NCI-H2227 (cell line): ENCODE data around the gene KIAA1217.

Experiments
- DNase-seq: peaks from one replicate; lab custom pipeline; 2025; ENCODE audit not compliant: unreplicated experiment; lab: John Stamatoyannopoulos, UW

KIAA1217 gene

GRCh38 chr10:24541239-24541753 is 332.4 kb downstream of the KIAA1217 start:
- no peak for DNase-seq

- DNase-seq: no peak
Observed at GRCh38 chr10:24542314-24543270, 333.7 kb downstream of the KIAA1217 start.

GRCh38 chr10:24544776-24545175 is 335.8 kb downstream of the KIAA1217 start:
- no peak for DNase-seq

GRCh38 chr10:24545585-24545984 is 336.6 kb downstream of the KIAA1217 start:
- DNase-seq: no peak

GRCh38 chr10:24550680-24551079 is 341.7 kb downstream of the KIAA1217 start:
- no peak for DNase-seq

GRCh38 chr10:24551161-24551560 is 342.2 kb downstream of the KIAA1217 start:
- DNase-seq: no peak

- no peak for DNase-seq
Observed at GRCh38 chr10:24552346-24553016, 343.5 kb downstream of the KIAA1217 start.

GRCh38 chr10:24553051-24553612 is 344.2 kb downstream of the KIAA1217 start:
- DNase-seq: no peak

- no peak for DNase-seq
Observed at GRCh38 chr10:24554036-24554435, 345.1 kb downstream of the KIAA1217 start.

- no peak for DNase-seq
Observed at GRCh38 chr10:24556126-24556749, 347.3 kb downstream of the KIAA1217 start.

GRCh38 chr10:24556750-24557742 is 348.1 kb downstream of the KIAA1217 start:
- peak; percentile 15 for DNase-seq

- DNase-seq: no peak
Observed at GRCh38 chr10:24561453-24561852, 352.5 kb downstream of the KIAA1217 start.

GRCh38 chr10:24568042-24568441 is 359.1 kb downstream of the KIAA1217 start:
- no peak for DNase-seq

- DNase-seq: no peak
Observed at GRCh38 chr10:24569330-24569796, 360.4 kb downstream of the KIAA1217 start.

GRCh38 chr10:24569828-24570657 is 361.1 kb downstream of the KIAA1217 start:
- DNase-seq: no peak

GRCh38 chr10:24570658-24571426 is 361.9 kb downstream of the KIAA1217 start:
- DNase-seq: no peak

GRCh38 chr10:24571870-24572450 is 363.0 kb downstream of the KIAA1217 start:
- DNase-seq: no peak

GRCh38 chr10:24574161-24574560 is 365.2 kb downstream of the KIAA1217 start:
- DNase-seq: no peak
